WTC11 (cell line): ENCODE measurements around the gene RAB33A. TPM values are rescaled to one million over a fixed set of nuclear protein-coding genes. Genes with fewer than 3 reads are reported as not detected.

Experiments used
- ATAC-seq: fragments of 200-7000 bp; cut with Tn5 transposase; 2 replicates; pipeline ENCODE4 v1.10.0; 2021; ENCODE audit warnings: mild to moderate bottlenecking, moderate library complexity
- CTCF ChIA-PET: fragments of 300-600 bp; sonication (Branson Sonifier 250); formaldehyde crosslinking; loops from one replicate; lab custom pipeline; 2021; ENCODE audit warnings: antibody characterized with exemption; lab: Charles Lee
- POLR2A ChIA-PET: fragments of 350-600 bp; sonication (Branson Sonifier 250); formaldehyde crosslinking; loops from one replicate; lab custom pipeline; 2021; ENCODE audit warnings: antibody characterized with exemption; lab: Charles Lee
- DNase-seq: peaks from one replicate; pipeline ENCODE4 v3.0.0; 2021; ENCODE audit warnings: low spot score
- H3K27ac Mint-ChIP-seq: 2 replicates; pipeline ENCODE4 v1.8.0; 2021; ENCODE audit warnings: mixed read lengths
- H3K27me3 Mint-ChIP-seq: 2 replicates; pipeline ENCODE4 v1.8.0; 2021; ENCODE audit warnings: low read depth, mild to moderate bottlenecking, moderate library complexity, mixed read lengths
- H3K36me3 Mint-ChIP-seq: 2 replicates; pipeline ENCODE4 v1.8.0; 2021; ENCODE audit warnings: mixed read lengths
- H3K4me1 Mint-ChIP-seq: 2 replicates; pipeline ENCODE4 v1.8.0; 2022; ENCODE audit warnings: mixed read lengths
- H3K4me3 Mint-ChIP-seq: 2 replicates; pipeline ENCODE4 v1.8.0; 2021; ENCODE audit warnings: mild to moderate bottlenecking, moderate library complexity, mixed read lengths
- H3K9me3 Mint-ChIP-seq: 2 replicates; pipeline ENCODE4 v1.8.0; 2021; ENCODE audit warnings: mixed read lengths
- AR ChIP-seq: fragments of 250-450 bp; sonication (Bioruptor Pico); IDR thresholded peaks from 2 replicates; pipeline ENCODE4 v1.9.0; 2021; ENCODE audit warnings: mild to moderate bottlenecking
- ATF2 ChIP-seq: sonication (generic); formaldehyde crosslinking; IDR thresholded peaks from 2 replicates; pipeline ENCODE4 v1.8.1; 2022; ENCODE audit warnings: low read depth, missing genetic modification reagents, borderline replicate concordance
- CREB1 ChIP-seq: sonication (generic); formaldehyde crosslinking; IDR thresholded peaks from 2 replicates; pipeline ENCODE4 v1.8.0; 2023; ENCODE audit warnings: mild to moderate bottlenecking, missing genetic modification reagents
- IRF2 ChIP-seq: sonication (generic); formaldehyde crosslinking; IDR thresholded peaks from 2 replicates; pipeline ENCODE4 v1.8.0; 2022; ENCODE audit warnings: low read depth, missing genetic modification reagents, borderline replicate concordance
- NR3C1 ChIP-seq: sonication (generic); formaldehyde crosslinking; conservative IDR thresholded peaks from 2 replicates; pipeline ENCODE4 v1.8.1; 2023; ENCODE audit warnings: low read depth, mild to moderate bottlenecking, missing genetic modification reagents
- SMAD4 ChIP-seq: sonication (generic); formaldehyde crosslinking; IDR thresholded peaks from 2 replicates; pipeline ENCODE4 v1.8.0; 2022; ENCODE audit warnings: mild to moderate bottlenecking, missing genetic modification reagents
- ZNF138 ChIP-seq: sonication (generic); formaldehyde crosslinking; conservative IDR thresholded peaks from 2 replicates; pipeline ENCODE4 v1.8.1; 2022; ENCODE audit warnings: mild to moderate bottlenecking, moderate library complexity, missing genetic modification reagents
- ZNF232 ChIP-seq: sonication (generic); formaldehyde crosslinking; IDR thresholded peaks from 2 replicates; pipeline ENCODE4 v1.8.0; 2022; ENCODE audit warnings: mild to moderate bottlenecking, missing genetic modification reagents
- ZNF263 ChIP-seq: sonication (generic); formaldehyde crosslinking; IDR thresholded peaks from 2 replicates; pipeline ENCODE4 v1.8.1; 2022; ENCODE audit warnings: low read depth, mild to moderate bottlenecking, moderate library complexity, missing genetic modification reagents
- ZNF532 ChIP-seq: fragments of 250-450 bp; sonication (Bioruptor Pico); IDR thresholded peaks from 2 replicates; pipeline ENCODE4 v1.9.0; 2021; ENCODE audit warnings: mild to moderate bottlenecking, borderline replicate concordance
- total RNA-seq: library from RNA; stranded (reverse); gene quantifications from 3 replicates; pipeline ENCODE4 v1.2.3, GENCODE V29; 2021

Gene RAB33A
- total RNA-seq, 1 experiment from 2014 or later, result 2.1 TPM

GRCh38 chrX:130211415-130212186 is 39.8 kb downstream of the RAB33A start (continued):
- TF ChIP-seq ATF2 (CRISPR knock-in tag) (no peak), ZNF263 (CRISPR knock-in tag) (no peak), SMAD4 (CRISPR knock-in tag) (no peak)

- no peak overlapping the region for H3K27ac Mint-ChIP-seq
- H3K4me3 Mint-ChIP-seq, result no peak overlapping the region
- POLR2A ChIA-PET, result no interaction called here
- H3K36me3 Mint-ChIP-seq, result peaks cover 60% of the 10 kb centered on the region
- H3K4me1 Mint-ChIP-seq, result no peaks in the 10 kb centered on the region
- ATAC-seq (no peak), DNase-seq (no peak)
- no peaks in the 10 kb centered on the region for H3K9me3 Mint-ChIP-seq
- CTCF ChIA-PET, result no interaction called here
- TF ChIP-seq NR3C1, result no peak
- no peak for TF ChIP-seq ZNF232
- TF ChIP-seq ZNF532 (CRISPR knock-in tag), result no peak
- no peaks in the 10 kb centered on the region for H3K27me3 Mint-ChIP-seq
Measured at GRCh38 chrX:130212371-130212770, 40.6 kb downstream of the RAB33A start.

GRCh38 chrX:130213376-130213775 is 41.6 kb downstream of the RAB33A start:
- Mint-ChIP-seq H3K27ac (no peak overlapping the region; the same call in 1 of the 2 replicates), H3K27me3 (no peaks in the 10 kb centered on the region), H3K36me3 (peaks cover 55% of the 10 kb centered on the region), H3K4me1 (no peaks in the 10 kb centered on the region), H3K4me3 (no peak overlapping the region), H3K9me3 (no peaks in the 10 kb centered on the region)
- TF ChIP-seq CREB1, result no peak
- TF ChIP-seq AR (CRISPR knock-in tag), result no peak
- no peak for TF ChIP-seq ZNF138 (CRISPR knock-in tag)
- no peak for TF ChIP-seq ZNF263 (CRISPR knock-in tag)
- TF ChIP-seq IRF2 (CRISPR knock-in tag), result no peak
- no peak for TF ChIP-seq ZNF532 (CRISPR knock-in tag)
- no peak for ATAC-seq
- CTCF ChIA-PET, result no interaction called here
- no peak for DNase-seq
- POLR2A ChIA-PET, result no interaction called here
